IMR-90 (cell line): ENCODE measurements around the gene HOXA10. TPM values are rescaled to one million over a fixed set of nuclear protein-coding genes. Genes with fewer than 3 reads are reported as not detected.
A peak's percentile ranks its signal among the peaks of the same experiment; 100 is the strongest.

Experiments used
- ATAC-seq: fragments of 200-7000 bp; cut with Tn5 transposase; 2 replicates; pipeline ENCODE4 v1.9.1; 2020; ENCODE audit warnings: low read depth, mild to moderate bottlenecking, moderate library complexity
- BruUV-seq: library from RNA; stranded (reverse); fragments of 400-500 nt; replicated peaks from 2 replicates; lab custom pipeline; 2021; lab: Mats Ljungman, UMichigan
- CTCF ChIA-PET: fragments of 300-600 bp; formaldehyde crosslinking; extraction: SDS; loops from one replicate; lab custom pipeline; 2021; ENCODE audit warnings: antibody characterized with exemption; lab: Yijun Ruan, JAX
- POLR2A ChIA-PET: fragments of 300-600 bp; sonication (Branson Sonifier 250); formaldehyde crosslinking; loops from one replicate; lab custom pipeline; 2022; ENCODE audit warnings: antibody characterized with exemption; ENCODE audit not compliant: unreplicated experiment; lab: Charles Lee
- DNase-seq: peaks from one replicate; pipeline ENCODE4 v3.0.0; 2013
- H2AFZ ChIP-seq: replicated peaks from 2 replicates; pipeline ENCODE3; 2013; ENCODE audit warnings: low read length, mild to moderate bottlenecking; ENCODE audit not compliant: poor library complexity
- H2AK5ac ChIP-seq: 2 replicates; pipeline ENCODE4 v1.6.1; 2013; ENCODE audit warnings: low read depth, low read length, inconsistent platforms
- H2AK9ac ChIP-seq: replicated peaks from 2 replicates; pipeline ENCODE3; 2013; ENCODE audit warnings: mild to moderate bottlenecking, low read depth, low read length, moderate library complexity; ENCODE audit not compliant: poor library complexity
- H2BK120ac ChIP-seq: 2 replicates; pipeline ENCODE4 v1.6.1; 2013; ENCODE audit warnings: low read depth, low read length, inconsistent platforms
- H2BK15ac ChIP-seq: 3 replicates; pipeline ENCODE4 v1.6.1; 2013; ENCODE audit warnings: low read depth, low read length, inconsistent platforms
- H2BK20ac ChIP-seq: 2 replicates; pipeline ENCODE4 v1.6.1; 2013; ENCODE audit warnings: low read depth, mild to moderate bottlenecking, inconsistent platforms, low read length, moderate library complexity
- H2BK5ac ChIP-seq: 2 replicates; pipeline ENCODE4 v1.6.1; 2013; ENCODE audit warnings: mild to moderate bottlenecking, low read depth, low read length, inconsistent platforms; ENCODE audit not compliant: poor library complexity, severe bottlenecking
- H3K14ac ChIP-seq: replicated peaks from 2 replicates; pipeline ENCODE4 v1.6.1; 2013; ENCODE audit warnings: low read depth, low read length, inconsistent platforms
- H3K18ac ChIP-seq: 2 replicates; pipeline ENCODE4 v1.6.1; 2013; ENCODE audit warnings: low read depth, low read length, control low read depth
- H3K23ac ChIP-seq: 2 replicates; pipeline ENCODE4 v1.6.1; 2013; ENCODE audit warnings: low read depth, low read length, inconsistent platforms
- H3K27ac ChIP-seq: 2 replicates; pipeline ENCODE4 v1.5.1; 2013; ENCODE audit warnings: mild to moderate bottlenecking, control low read depth, low read length; ENCODE audit not compliant: insufficient read depth
- H3K27me3 ChIP-seq: 2 replicates; pipeline ENCODE4 v1.6.1; 2013; ENCODE audit warnings: low read length; ENCODE audit not compliant: control insufficient read depth, insufficient read depth
- H3K36me3 ChIP-seq: 2 replicates; pipeline ENCODE4 v1.6.1; 2013; ENCODE audit warnings: low read length, mixed read lengths; ENCODE audit not compliant: control insufficient read depth, insufficient read depth
- H3K4ac ChIP-seq: 2 replicates; pipeline ENCODE4 v1.6.1; 2013; ENCODE audit warnings: low read depth, low read length, inconsistent platforms
- H3K4me1 ChIP-seq: 2 replicates; pipeline ENCODE4 v1.6.1; 2013; ENCODE audit warnings: low read length, mixed read lengths; ENCODE audit not compliant: control insufficient read depth, insufficient read depth
- H3K4me2 ChIP-seq: 2 replicates; pipeline ENCODE4 v1.6.1; 2013; ENCODE audit warnings: low read depth, mild to moderate bottlenecking, control low read depth, low read length, moderate library complexity
- H3K4me3 ChIP-seq: 2 replicates; pipeline ENCODE4 v1.5.1; 2013; ENCODE audit warnings: low read depth, mild to moderate bottlenecking, control low read depth, low read length, moderate library complexity; ENCODE audit not compliant: insufficient read depth
- H3K56ac ChIP-seq: 2 replicates; pipeline ENCODE4 v1.6.1; 2013; ENCODE audit warnings: low read length, inconsistent platforms; ENCODE audit not compliant: insufficient read depth; ENCODE audit errors: extremely low read depth
- H3K79me1 ChIP-seq, 2 experiments: 2 replicates each; pipeline ENCODE4 v1.6.1; 2013; ENCODE audit warnings: low read length in 2 of 2, inconsistent platforms in 1 of 2, low read depth in 1 of 2
- H3K9ac ChIP-seq: 2 replicates; pipeline ENCODE4 v1.6.1; 2013; ENCODE audit warnings: low read depth, low read length, control low read depth
- H3K9me1 ChIP-seq: 2 replicates; pipeline ENCODE4 v1.6.1; 2013; ENCODE audit warnings: low read length, inconsistent platforms; ENCODE audit not compliant: insufficient read depth
- H3K9me3 ChIP-seq: 2 replicates; pipeline ENCODE4 v1.6.1; 2013; ENCODE audit warnings: low read length; ENCODE audit not compliant: control insufficient read depth, insufficient read depth
- H4K20me1 ChIP-seq: 2 replicates; pipeline ENCODE4 v1.6.1; 2013; ENCODE audit warnings: low read length, inconsistent platforms; ENCODE audit not compliant: insufficient read depth
- H4K5ac ChIP-seq: 2 replicates; pipeline ENCODE4 v1.6.1; 2013; ENCODE audit warnings: mild to moderate bottlenecking, low read depth, low read length, control low read depth
- H4K8ac ChIP-seq, 2 experiments: 2 replicates each; pipeline ENCODE4 v1.6.1; 2013; ENCODE audit warnings: low read depth in 2 of 2, low read length in 2 of 2, control low read depth in 1 of 2, inconsistent platforms in 1 of 2
- H4K91ac ChIP-seq: 2 replicates; pipeline ENCODE4 v1.6.1; 2013; ENCODE audit warnings: low read depth, low read length, inconsistent platforms; ENCODE audit not compliant: insufficient read depth
- BHLHE40 ChIP-seq: fragments of 150-350 bp; IDR thresholded peaks from 2 replicates; pipeline ENCODE4 v1.6.1; 2016; ENCODE audit warnings: mild to moderate bottlenecking, low read depth, low read length
- MAZ ChIP-seq: IDR thresholded peaks from 2 replicates; pipeline ENCODE4 v1.6.1; 2012; ENCODE audit warnings: low read depth, mild to moderate bottlenecking, low read length, improper control_type of control experiment, moderate library complexity, borderline replicate concordance
- WGBS, 2 experiments: methylation state at CpG; one replicate each; pipeline versions ENCODE4 v1.1.5 to v1.1.7; 2013; ENCODE audit warnings: missing lambda C conversion rate in 2 of 2; ENCODE audit not compliant: insufficient read length in 1 of 2; ENCODE audit errors: extremely low coverage in 2 of 2; 5-methylcytosine and 5-hydroxymethylcytosine counted together
- dilution Hi-C: fragments of 300-500 bp; cut with HindIII; formaldehyde crosslinking; loops from one replicate; pipeline ENCODE4 v1.14.3; 2018; ENCODE audit warnings: low sequenced_read_pairs; ENCODE audit not compliant: unreplicated experiment
- in situ Hi-C: fragments of 300-500 bp; cut with MboI; formaldehyde crosslinking; loops from 3 replicates; pipeline ENCODE4 v1.14.3; 2019; ENCODE audit warnings: low sequenced_read_pairs, inconsistent platforms, mixed read lengths
- intact Hi-C: fragments of 100-400 bp; cut with micrococcal nuclease; formaldehyde crosslinking; loops from 2 replicates; pipeline ENCODE4 v1.10.0; 2022
- polyA plus RNA-seq, 3 experiments: library from polyadenylated mRNA; depleted of rRNA; stranded (reverse); fragments of >200 nt; gene quantifications; 2 replicates each; pipeline ENCODE4 v1.2.3, GENCODE V29; 2012; ENCODE audit warnings: low replicate concordance in 1 of 3
- total RNA-seq: library from RNA; depleted of rRNA; stranded (reverse); fragments of >200 nt; gene quantifications from 2 replicates; pipeline ENCODE4 v1.2.3, GENCODE V29; 2012

HOXA10 gene
- total and polyA plus RNA-seq, 2 of the 4 experiments (the other 2 are of a cell fraction), result 0.10 to 0.18 TPM

- Histone ChIP-seq H4K91ac (peak overlapping the region; percentile 76), H3K79me1 (peaks cover 9 to 33% of the 10 kb centered on the region in 2 experiments; a peak in 3 of 4 replicates), H4K8ac (peak overlapping the region; percentile 76 to 84), H4K5ac (peak overlapping the region; percentile 76), H2AK9ac (peak overlapping the region; percentile 63), H3K4me1 (peaks cover 13% of the 10 kb centered on the region), H3K9me1 (no peaks in the 10 kb centered on the region), H3K4ac (peak overlapping the region; percentile 79), H3K18ac (peak overlapping the region; percentile 77), H2AK5ac (peak overlapping the region; percentile 48; the same call in 1 of the 2 replicates), H3K56ac (peak overlapping the region; percentile 50; the same call in 1 of the 2 replicates), H2BK5ac (peak overlapping the region; percentile 66), H3K4me3 (peak overlapping the region; percentile 40), H3K36me3 (peaks cover 6% of the 10 kb centered on the region), H4K20me1 (no peaks in the 10 kb centered on the region), H3K23ac (peak overlapping the region; percentile 47), H2AFZ (peak overlapping the region; percentile 90), H2BK15ac (peak overlapping the region; percentile 63; the same call in 1 of the 3 replicates), H3K27ac (peak overlapping the region; percentile 80), H3K14ac (peak overlapping the region; percentile 57; the same call in 1 of the 2 replicates), H3K4me2 (peak overlapping the region; percentile 83), H3K9ac (peak overlapping the region; percentile 87), H2BK20ac (0 out of 2 replicates have a peak overlapping the region, but pooled peaks have one; percentile 17), H3K9me3 (no peaks in the 10 kb centered on the region), H3K27me3 (no peaks in the 10 kb centered on the region), H2BK120ac (peak overlapping the region; percentile 73)
- in situ Hi-C loops, result loop anchor here (10.0 kb wide), 1 partner anchor 951 kb away; no protein-coding TSS in a partner anchor
- no peak for ATAC-seq
- CTCF ChIA-PET, result interaction anchor here (1.0 kb wide), 1 partner anchor 15 kb away, joined by 4 read pairs; no protein-coding TSS in a partner anchor
- TF ChIP-seq BHLHE40 (no peak), MAZ (no peak)
- intact Hi-C loops, result loop anchor here (5.0 kb wide), 1 partner anchor 1054 kb away; no protein-coding TSS in a partner anchor
- POLR2A ChIA-PET, result no interaction called here
- no peak for DNase-seq
- no TSS peak for BruUV-seq
- dilution Hi-C loops, result no loop called here
- WGBS, 2 experiments, result no CpG with 5 or more reads among the region's 11 CpGs
Observed at GRCh38 chr7:27145914-27146412, 28.2 kb downstream of the HOXA10 start.
